H1 (cell line): Measurements from ENCODE around the gene IL19. TPM values are rescaled to one million over a fixed set of nuclear protein-coding genes. Genes with fewer than 3 reads are reported as not detected.
A peak's percentile ranks its signal among the peaks of the same experiment; 100 is the strongest.

Experiments used
- CTCF ChIA-PET: fragments of 300-600 bp; sonication (Branson Sonifier 250); formaldehyde crosslinking; loops from one replicate; lab custom pipeline; 2021; ENCODE audit not compliant: partially characterized antibody; lab: Charles Lee
- POLR2A ChIA-PET: fragments of 300-600 bp; sonication (Branson Sonifier 250); formaldehyde crosslinking; loops from one replicate; lab custom pipeline; 2021; ENCODE audit warnings: inconsistent platforms; ENCODE audit not compliant: partially characterized antibody; lab: Charles Lee
- DNase-seq, 2 experiments: peaks; one replicate each; pipeline versions ENCODE4 v3.0.0 to v3.0.0-alpha.2; 2010 to 2022; ENCODE audit warnings: low spot score in 2 of 2, low read depth in 1 of 2, mixed read lengths in 1 of 2
- FAIRE-seq: peaks from 2 replicates; lab custom pipeline; 2011; peaks lifted over from hg19 to GRCh38; lab: Jason Lieb, UNC
- H2AFZ ChIP-seq: 2 replicates; pipeline ENCODE4 v1.8.1; 2012; ENCODE audit warnings: low read length, inconsistent platforms
- H2AK5ac ChIP-seq: 2 replicates; pipeline ENCODE4 v1.6.1; 2013; ENCODE audit warnings: low read depth, low read length
- H2BK120ac ChIP-seq: replicated peaks from 2 replicates; pipeline ENCODE3; 2013; ENCODE audit warnings: low read depth, low read length, inconsistent platforms
- H2BK12ac ChIP-seq: 2 replicates; pipeline ENCODE4 v1.6.1; 2013; ENCODE audit warnings: low read depth, low read length
- H2BK15ac ChIP-seq: 2 replicates; pipeline ENCODE4 v1.6.1; 2013; ENCODE audit warnings: low read length
- H2BK20ac ChIP-seq: 2 replicates; pipeline ENCODE4 v1.6.1; 2013; ENCODE audit warnings: low read length
- H2BK5ac ChIP-seq: 2 replicates; pipeline ENCODE4 v1.6.1; 2013; ENCODE audit warnings: low read depth, low read length
- H3K14ac ChIP-seq: 2 replicates; pipeline ENCODE4 v1.6.1; 2013; ENCODE audit warnings: inconsistent platforms; ENCODE audit not compliant: insufficient read length
- H3K18ac ChIP-seq: 2 replicates; pipeline ENCODE4 v1.6.1; 2013; ENCODE audit warnings: low read length; ENCODE audit errors: extremely low read depth
- H3K23ac ChIP-seq: 2 replicates; pipeline ENCODE4 v1.6.1; 2013; ENCODE audit warnings: inconsistent platforms; ENCODE audit not compliant: insufficient read length
- H3K23me2 ChIP-seq: 2 replicates; pipeline ENCODE4 v1.6.1; 2013; ENCODE audit warnings: low read depth, low read length
- H3K27ac ChIP-seq: 2 replicates; pipeline ENCODE4 v1.6.1; 2011; ENCODE audit warnings: low read depth, low read length, inconsistent platforms
- H3K27me3 ChIP-seq, 4 experiments: replicated peaks in 1 of 4; 1 replicate in 1 of 4; 2 replicates in 3 of 4; pipeline versions ENCODE4 v1.6.1 to v1.8.1; 2011 to 2013; ENCODE audit warnings: low read length in 3 of 4, mild to moderate bottlenecking in 3 of 4, inconsistent platforms in 2 of 4, mixed read lengths in 2 of 4, moderate library complexity in 1 of 4; ENCODE audit not compliant: control insufficient read depth in 3 of 4, insufficient read depth in 3 of 4; ENCODE audit errors: extremely low read depth in 1 of 4
- H3K36me3 ChIP-seq, 4 experiments: 2 replicates each; pipeline versions ENCODE4 v1.6.1 to v1.8.1; 2011 to 2013; ENCODE audit warnings: mild to moderate bottlenecking in 4 of 4, low read length in 3 of 4, moderate library complexity in 2 of 4, control low read depth in 1 of 4, inconsistent platforms in 1 of 4; ENCODE audit not compliant: insufficient read depth in 4 of 4, control insufficient read depth in 2 of 4
- H3K4ac ChIP-seq: replicated peaks from 2 replicates; pipeline ENCODE3; 2013; ENCODE audit warnings: low read length, low read depth, mixed read lengths, inconsistent platforms; ENCODE audit not compliant: insufficient read length
- H3K4me1 ChIP-seq, 4 experiments: replicated peaks in 1 of 4; 1 replicate in 1 of 4; 2 replicates in 3 of 4; pipeline versions ENCODE4 v1.6.1 to v1.8.1; 2011 to 2013; ENCODE audit warnings: low read length in 3 of 4, inconsistent platforms in 2 of 4, mixed read lengths in 1 of 4; ENCODE audit not compliant: insufficient read depth in 4 of 4, control insufficient read depth in 3 of 4
- H3K4me2 ChIP-seq, 2 experiments: 2 replicates each; pipeline versions ENCODE4 v1.6.1 to v1.8.1; 2011 to 2013; ENCODE audit warnings: low read depth in 2 of 2, low read length in 2 of 2, control low read depth in 1 of 2, inconsistent platforms in 1 of 2, mild to moderate bottlenecking in 1 of 2; ENCODE audit not compliant: insufficient read depth in 1 of 2
- H3K4me3 ChIP-seq, 4 experiments: fragments of 200-600, 300-600 bp in 1 of 4; sonication (generic), shearing (Covaris generic), sonication (Bioruptor Twin) in 1 of 4; 2 replicates each; pipeline versions ENCODE4 v1.5.1 to v1.8.1; 2011 to 2016; ENCODE audit warnings: low read length in 4 of 4, low read depth in 3 of 4, control low read depth in 2 of 4, inconsistent platforms in 2 of 4, mild to moderate bottlenecking in 2 of 4, mixed read lengths in 1 of 4, moderate library complexity in 1 of 4; ENCODE audit not compliant: insufficient read depth in 2 of 4; ENCODE audit errors: extremely low read depth in 1 of 4
- H3K56ac ChIP-seq: replicated peaks from 2 replicates; pipeline ENCODE3; 2013; ENCODE audit warnings: low read depth, mild to moderate bottlenecking, mixed read lengths, low read length, inconsistent platforms; ENCODE audit not compliant: insufficient read length
- H3K79me1 ChIP-seq: 2 replicates; pipeline ENCODE4 v1.6.1; 2013; ENCODE audit warnings: low read depth, low read length, control low read depth
- H3K79me2 ChIP-seq, 2 experiments: 2 replicates each; pipeline versions ENCODE4 v1.6.1 to v1.8.1; 2012 to 2013; ENCODE audit warnings: low read length in 2 of 2, mild to moderate bottlenecking in 2 of 2, inconsistent platforms in 1 of 2; ENCODE audit not compliant: insufficient read depth in 2 of 2, control insufficient read depth in 1 of 2
- H3K9ac ChIP-seq, 4 experiments: replicated peaks in 1 of 4; 1 replicate in 1 of 4; 2 replicates in 3 of 4; pipeline versions ENCODE4 v1.6.1 to v1.8.1; 2011 to 2013; ENCODE audit warnings: low read depth in 3 of 4, low read length in 3 of 4, control low read depth in 2 of 4, mild to moderate bottlenecking in 2 of 4, moderate library complexity in 2 of 4, inconsistent platforms in 1 of 4; ENCODE audit errors: extremely low read depth in 1 of 4
- H3K9me3 ChIP-seq, 2 experiments: 2 replicates each; pipeline versions ENCODE4 v1.6.1 to v1.8.1; 2012 to 2013; ENCODE audit warnings: mild to moderate bottlenecking in 2 of 2, moderate library complexity in 2 of 2, control low read depth in 1 of 2, inconsistent platforms in 1 of 2, low read depth in 1 of 2, low read length in 1 of 2, mixed read lengths in 1 of 2; ENCODE audit not compliant: insufficient read depth in 2 of 2
- H4K20me1 ChIP-seq, 2 experiments: replicated peaks in 1 of 2; 2 replicates each; pipeline versions ENCODE3 to v1.8.1; 2011 to 2013; ENCODE audit warnings: inconsistent platforms in 2 of 2, low read length in 2 of 2, mild to moderate bottlenecking in 1 of 2; ENCODE audit not compliant: insufficient read depth in 2 of 2, control insufficient read depth in 1 of 2
- H4K5ac ChIP-seq: 2 replicates; pipeline ENCODE4 v1.6.1; 2013; ENCODE audit warnings: low read length, low read depth, mixed read lengths, inconsistent platforms; ENCODE audit not compliant: insufficient read length
- H4K8ac ChIP-seq: 2 replicates; pipeline ENCODE4 v1.8.0; 2013; ENCODE audit warnings: mild to moderate bottlenecking, moderate library complexity, low read length, inconsistent platforms; ENCODE audit not compliant: insufficient read depth; ENCODE audit errors: extremely low read depth
- H4K91ac ChIP-seq: replicated peaks from 2 replicates; pipeline ENCODE3; 2013; ENCODE audit warnings: low read length, mixed read lengths, inconsistent platforms; ENCODE audit not compliant: insufficient read length
- ATF2 ChIP-seq: IDR thresholded peaks from 2 replicates; pipeline ENCODE4 v1.6.1; 2012; ENCODE audit warnings: low read length, inconsistent platforms
- BCL11A ChIP-seq, 2 experiments: IDR thresholded peaks; one replicate each; pipeline ENCODE4 v1.6.1; 2011; ENCODE audit warnings: low read depth in 2 of 2, low read length in 2 of 2, mild to moderate bottlenecking in 2 of 2
- CEBPB ChIP-seq: IDR thresholded peaks from 2 replicates; pipeline ENCODE4 v1.6.1; 2012; ENCODE audit warnings: low read depth, low read length
- CTCF ChIP-seq, 3 experiments: IDR thresholded peaks; 1 replicate in 2 of 3; 2 replicates in 1 of 3; pipeline versions ENCODE4 v1.5.1 to v1.6.1; 2011; ENCODE audit warnings: low read length in 3 of 3, mild to moderate bottlenecking in 3 of 3, inconsistent platforms in 2 of 3, low read depth in 1 of 3, moderate library complexity in 1 of 3; ENCODE audit not compliant: insufficient read depth in 1 of 3; ENCODE audit errors: control extremely low read depth in 1 of 3
- MAX ChIP-seq: IDR thresholded peaks from 2 replicates; pipeline ENCODE4 v1.6.1; 2012; ENCODE audit warnings: inconsistent platforms
- RAD21 ChIP-seq, 2 experiments: IDR thresholded peaks in 1 of 2; conservative IDR thresholded peaks in 1 of 2; 2 replicates each; pipeline ENCODE4 v1.6.1; 2011; ENCODE audit warnings: low read depth in 2 of 2, low read length in 2 of 2, improper control_type of control experiment in 1 of 2, inconsistent platforms in 1 of 2, mild to moderate bottlenecking in 1 of 2, moderate library complexity in 1 of 2
- WGBS, 2 experiments: shearing (Covaris generic) in 1 of 2; methylation state at CpG; one replicate each; pipeline versions ENCODE4 v1.1.6 to v1.1.7; 2013 to 2015; ENCODE audit warnings: low lambda C conversion rate in 2 of 2, mixed read lengths in 2 of 2, inconsistent platforms in 1 of 2, low coverage in 1 of 2, missing lambda C conversion rate in 1 of 2; ENCODE audit not compliant: insufficient replicate concordance in 2 of 2, insufficient coverage in 1 of 2, insufficient read length in 1 of 2; ENCODE audit errors: extremely low coverage in 1 of 2, missing lambda C conversion rate in 1 of 2; 5-methylcytosine and 5-hydroxymethylcytosine counted together
- polyA plus RNA-seq, 7 experiments: library from polyadenylated mRNA; depleted of rRNA in 3 of 7; stranded (reverse) in 5 of 7; unstranded in 2 of 7; fragments of >200 nt in 5 of 7; fragments of 200-250 nt in 2 of 7; gene quantifications; 1 replicate in 5 of 7; 2 replicates in 1 of 7; 4 replicates in 1 of 7; pipeline versions ENCODE4 v1.2.1 to v1.2.3, GENCODE V29; 2011 to 2013; ENCODE audit warnings: missing spikeins in 2 of 7, mixed read lengths in 2 of 7
- total RNA-seq: library from RNA; stranded (reverse); fragmentation: NEBNext Ultra II Directional; extraction: Animal tissue kit (Norgen Biotek cat#: 25700); gene quantifications from 2 replicates; pipeline ENCODE4 v1.2.1, GENCODE V29; 2021

IL19 gene
- total and polyA plus RNA-seq, 2 of the 8 experiments (the other 6 are each of a cell fraction or from before 2014, with no cell fraction given): not detected

DNA sequence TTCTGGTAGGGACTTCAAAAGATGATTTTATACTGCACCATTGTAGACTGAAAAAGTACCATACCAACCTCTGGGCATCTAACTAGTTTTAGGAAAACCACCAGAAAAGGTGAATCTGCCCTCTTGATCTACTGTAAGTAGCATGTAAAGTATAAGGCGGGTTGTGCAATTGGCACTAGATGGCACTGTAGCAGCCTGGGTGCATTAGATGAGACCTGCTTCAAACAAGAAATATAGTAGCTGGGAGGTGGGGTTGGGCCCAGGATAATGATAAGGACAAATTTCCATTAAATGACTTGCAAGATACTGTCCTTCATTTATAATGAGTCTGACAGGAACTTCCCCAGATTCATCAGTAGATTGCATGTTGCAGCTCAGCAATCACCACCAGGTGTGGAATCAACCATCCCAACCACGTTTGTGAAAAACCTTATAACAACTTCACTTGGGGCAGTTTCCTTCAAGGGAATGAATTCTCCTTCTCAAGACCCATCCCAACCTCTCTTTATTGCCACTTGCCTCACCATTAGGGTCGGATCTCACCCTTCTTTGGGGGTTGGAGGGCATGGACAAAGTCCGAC is 39.0 kb downstream of the IL19 start:
- Histone ChIP-seq H3K79me1 (no peaks in the 10 kb centered on the region), H3K27me3 (no peaks in the 10 kb centered on the region), H2BK12ac (no peak overlapping the region), H3K56ac (no peak overlapping the region), H3K4me2 (no peak overlapping the region), H2BK20ac (no peak overlapping the region), H3K27ac (no peak overlapping the region), H2AK5ac (no peak overlapping the region), H3K4me3 (no peak overlapping the region), H2BK5ac (no peak overlapping the region), H3K9me3 (peaks cover 0 to 5% of the 10 kb centered on the region in 2 experiments; a peak in 1 of 4 replicates), H3K18ac (no peak overlapping the region), H4K8ac (no peak overlapping the region), H4K20me1 (no peaks in the 10 kb centered on the region), H3K4ac (no peak overlapping the region), H3K23me2 (no peaks in the 10 kb centered on the region), H3K14ac (no peak overlapping the region), H4K5ac (no peak overlapping the region), H3K79me2 (no peaks in the 10 kb centered on the region), H2BK120ac (no peak overlapping the region), H4K91ac (no peak overlapping the region), H2AFZ (no peak overlapping the region), H2BK15ac (no peak overlapping the region), H3K23ac (no peak overlapping the region), H3K9ac (no peak overlapping the region), H3K4me1 (no peaks in the 10 kb centered on the region), H3K36me3 (no peaks in the 10 kb centered on the region)
- ChIA-PET POLR2A (no interaction called here), CTCF (interaction anchor here (0.6 to 5.9 kb wide), 48 partner anchors 9 to 338 kb away, joined by 3 to 57 read pairs (median 5); partner anchors contain the start of genes EIF2D and IL19)
- FAIRE-seq: no peak
- DNase-seq: no peak
- 77% methylated on average over 4 of the region's 4 CpGs; no CpG with 5 or more reads in 1 of the 2 experiments for WGBS, 2 experiments
- TF ChIP-seq ATF2 (no peak), CTCF (IDR thresholded peaks at IDR 0.05; ENCODE audit: control extremely low read depth in 1 of 3, insufficient read depth in 1 of 3, low read depth in 1 of 3, low read length in 3 of 3) (peak in 2 of 3 experiments; percentile 60 to 63; a peak in 3 of 4 replicates), MAX (no peak), CEBPB (peak; percentile 58; the same call in 1 of the 2 replicates), BCL11A (IDR thresholded peaks at IDR 0.05; ENCODE audit: low read depth in 2 of 2, low read length in 2 of 2) (no peak), RAD21 (IDR thresholded peaks at IDR 0.05 in 1 of 2, conservative IDR thresholded peaks at IDR 0.05 in 1 of 2; ENCODE audit: low read depth in 2 of 2, low read length in 2 of 2) (peak; percentile 56 to 69)
